Measurements from ENCODE around the gene HERC3.

- TF ChIP-seq GATA2 (IDR thresholded peaks at IDR 0.05; ENCODE audit: low read depth, low read length), result no peak
- TF ChIP-seq GATA3 (IDR thresholded peaks at IDR 0.05; ENCODE audit: low read depth, low read length), result no peak
Measured at GRCh38 chr4:88618782-88619485, 26.7 kb downstream of the HERC3 start.

Data from SH-SY5Y (cell line).